PFSK-1 (cell line): Measurements from ENCODE around the gene BMAL1.

Experiments
- FOXP2 ChIP-seq: optimal IDR thresholded peaks from 2 replicates; pipeline ENCODE3; 2011; ENCODE audit warnings: borderline replicate concordance, control low read depth, inconsistent platforms; ENCODE audit not compliant: insufficient read depth; ENCODE audit errors: extremely low read length, extremely low read depth
- POLR2AphosphoS5 ChIP-seq: IDR thresholded peaks from 2 replicates; pipeline ENCODE4 v1.6.1; 2012; ENCODE audit warnings: low read depth, mild to moderate bottlenecking, control low read depth, low read length, moderate library complexity
- SIN3A ChIP-seq: IDR thresholded peaks from 2 replicates; pipeline ENCODE4 v1.6.1; 2012; ENCODE audit warnings: mild to moderate bottlenecking, low read length, moderate library complexity, borderline replicate concordance; ENCODE audit not compliant: insufficient read depth
- TAF1 ChIP-seq: IDR thresholded peaks from 2 replicates; pipeline ENCODE4 v1.6.1; 2012; ENCODE audit warnings: low read length, control low read depth, borderline replicate concordance; ENCODE audit not compliant: insufficient read depth
- TF ChIP-seq, protein P1 (sequence below), 2 experiments: IDR thresholded peaks; 2 replicates each; pipeline versions ENCODE4 v1.6.1 to v1.8.0; 2011 to 2012; ENCODE audit warnings: low read depth in 2 of 2, low read length in 2 of 2, control low read depth in 1 of 2, inconsistent platforms in 1 of 2, mild to moderate bottlenecking in 1 of 2, moderate library complexity in 1 of 2; ENCODE audit not compliant: insufficient read depth in 1 of 2

Gene BMAL1

DNA sequence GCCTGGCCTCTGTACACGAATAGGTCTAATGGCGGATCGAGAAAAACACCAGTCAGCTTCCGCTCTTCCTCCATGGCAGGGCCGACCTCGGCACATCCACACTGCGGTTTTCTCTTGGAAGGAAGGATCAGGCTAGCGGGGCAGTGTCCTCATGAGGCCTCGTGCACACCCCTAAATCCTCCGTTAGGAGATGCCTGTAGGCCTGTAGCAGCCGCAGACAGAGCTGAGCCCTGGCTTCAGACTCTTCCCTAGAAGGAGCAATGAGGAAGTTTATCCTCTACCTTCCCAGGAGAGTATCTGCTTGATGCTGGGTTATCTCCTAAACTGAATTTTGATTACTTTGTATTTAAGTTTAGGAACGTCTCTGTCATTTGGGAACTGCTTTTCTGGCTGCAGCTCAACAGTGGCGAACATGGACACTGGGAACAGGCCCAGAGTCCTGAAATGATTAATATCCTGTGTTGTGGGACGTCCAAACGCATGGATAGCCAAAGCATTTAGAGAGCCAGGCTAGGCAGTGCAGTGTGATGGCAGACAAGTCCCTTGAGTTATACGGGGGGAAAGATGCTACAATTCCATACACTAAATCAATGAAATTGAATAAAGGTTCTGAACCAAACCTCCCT is 16.5 kb upstream of the BMAL1 start:
- TF ChIP-seq FOXP2 (no peak), POLR2AphosphoS5 (no peak), TAF1 (no peak), SIN3A (no peak)
- TF ChIP-seq, protein P1, sequence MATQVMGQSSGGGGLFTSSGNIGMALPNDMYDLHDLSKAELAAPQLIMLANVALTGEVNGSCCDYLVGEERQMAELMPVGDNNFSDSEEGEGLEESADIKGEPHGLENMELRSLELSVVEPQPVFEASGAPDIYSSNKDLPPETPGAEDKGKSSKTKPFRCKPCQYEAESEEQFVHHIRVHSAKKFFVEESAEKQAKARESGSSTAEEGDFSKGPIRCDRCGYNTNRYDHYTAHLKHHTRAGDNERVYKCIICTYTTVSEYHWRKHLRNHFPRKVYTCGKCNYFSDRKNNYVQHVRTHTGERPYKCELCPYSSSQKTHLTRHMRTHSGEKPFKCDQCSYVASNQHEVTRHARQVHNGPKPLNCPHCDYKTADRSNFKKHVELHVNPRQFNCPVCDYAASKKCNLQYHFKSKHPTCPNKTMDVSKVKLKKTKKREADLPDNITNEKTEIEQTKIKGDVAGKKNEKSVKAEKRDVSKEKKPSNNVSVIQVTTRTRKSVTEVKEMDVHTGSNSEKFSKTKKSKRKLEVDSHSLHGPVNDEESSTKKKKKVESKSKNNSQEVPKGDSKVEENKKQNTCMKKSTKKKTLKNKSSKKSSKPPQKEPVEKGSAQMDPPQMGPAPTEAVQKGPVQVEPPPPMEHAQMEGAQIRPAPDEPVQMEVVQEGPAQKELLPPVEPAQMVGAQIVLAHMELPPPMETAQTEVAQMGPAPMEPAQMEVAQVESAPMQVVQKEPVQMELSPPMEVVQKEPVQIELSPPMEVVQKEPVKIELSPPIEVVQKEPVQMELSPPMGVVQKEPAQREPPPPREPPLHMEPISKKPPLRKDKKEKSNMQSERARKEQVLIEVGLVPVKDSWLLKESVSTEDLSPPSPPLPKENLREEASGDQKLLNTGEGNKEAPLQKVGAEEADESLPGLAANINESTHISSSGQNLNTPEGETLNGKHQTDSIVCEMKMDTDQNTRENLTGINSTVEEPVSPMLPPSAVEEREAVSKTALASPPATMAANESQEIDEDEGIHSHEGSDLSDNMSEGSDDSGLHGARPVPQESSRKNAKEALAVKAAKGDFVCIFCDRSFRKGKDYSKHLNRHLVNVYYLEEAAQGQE (IDR thresholded peaks at IDR 0.05; ENCODE audit: insufficient read depth in 1 of 2, low read depth in 2 of 2, low read length in 2 of 2): no peak

DNA sequence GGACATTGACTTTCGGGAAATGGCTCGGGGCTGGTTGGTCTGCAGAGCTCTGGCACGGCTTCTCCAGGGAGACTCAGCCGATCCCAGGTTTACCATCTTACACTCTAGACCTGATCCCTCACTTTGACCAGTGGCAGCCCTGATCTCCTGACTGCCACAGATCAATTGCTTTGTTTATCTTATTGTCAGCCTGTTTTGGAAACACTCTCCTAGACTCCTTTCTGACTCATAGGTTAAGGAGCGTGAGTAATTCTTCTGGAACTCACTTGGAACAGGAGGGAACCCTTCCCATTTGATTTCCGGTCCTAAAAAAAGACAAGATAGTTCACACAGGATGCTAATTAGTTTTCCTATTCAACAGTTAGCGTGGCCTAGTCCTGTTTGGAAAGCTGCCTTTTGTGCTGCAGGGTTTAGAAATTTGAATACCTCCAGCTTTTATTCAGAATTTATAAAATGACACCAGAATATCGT is 16.0 kb upstream of the BMAL1 start:
- TF ChIP-seq, protein P1 (IDR thresholded peaks at IDR 0.05; ENCODE audit: insufficient read depth in 1 of 2, low read depth in 2 of 2, low read length in 2 of 2): peak in 1 of 2 experiments; percentile 72; a peak in 1 of 4 replicates
- TF ChIP-seq POLR2AphosphoS5 (peak; percentile 37; the same call in 1 of the 2 replicates), SIN3A (0 out of 2 replicates have a peak, but pooled peaks have one; percentile 36), FOXP2 (no peak), TAF1 (no peak)

DNA sequence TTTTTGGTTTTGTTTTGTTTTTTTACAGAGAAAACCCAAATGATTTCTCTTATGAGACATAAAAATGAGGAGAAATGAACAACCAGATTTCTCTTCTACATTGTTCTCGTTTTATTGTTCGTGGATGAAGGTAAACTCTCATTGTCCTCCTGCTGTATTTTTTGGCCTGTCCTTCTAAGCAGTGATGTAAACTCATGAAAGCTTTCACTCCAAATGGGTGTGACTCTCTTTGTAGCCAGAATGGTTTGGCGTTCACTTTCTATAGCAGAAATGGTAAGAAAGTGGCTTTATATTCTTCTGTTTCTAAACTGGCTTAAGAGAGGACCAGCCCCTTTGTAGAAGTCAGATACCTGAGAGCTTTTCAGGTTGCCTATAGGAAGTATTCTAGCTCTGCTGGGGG is 15.5 kb upstream of the BMAL1 start:
- no peak for TF ChIP-seq FOXP2
- TF ChIP-seq, protein P1 (IDR thresholded peaks at IDR 0.05; ENCODE audit: insufficient read depth in 1 of 2, low read depth in 2 of 2, low read length in 2 of 2): no peak
- TF ChIP-seq SIN3A: no peak
- TF ChIP-seq POLR2AphosphoS5: no peak
- TF ChIP-seq TAF1: no peak

DNA sequence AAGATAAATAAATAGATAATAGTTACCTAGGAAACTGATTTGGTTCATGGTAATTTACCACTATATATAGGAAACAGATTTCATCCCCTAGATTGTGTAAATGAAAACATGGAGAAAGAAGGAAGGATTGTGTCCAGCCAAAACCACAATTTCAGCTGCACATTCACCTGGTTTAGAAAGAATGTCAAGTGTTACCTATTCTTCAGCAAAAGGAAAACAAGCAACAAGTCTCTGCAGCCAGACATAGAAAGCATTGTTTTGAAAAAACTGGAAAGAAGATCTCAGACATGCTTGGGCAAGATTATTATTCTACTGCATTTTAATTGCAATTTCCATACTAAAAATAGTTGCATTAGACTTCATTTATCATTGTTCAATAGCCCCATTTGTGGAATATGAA is 8.8 kb upstream of the BMAL1 start:
- TF ChIP-seq, protein P1 (IDR thresholded peaks at IDR 0.05; ENCODE audit: insufficient read depth in 1 of 2, low read depth in 2 of 2, low read length in 2 of 2): no peak
- no peak for TF ChIP-seq TAF1
- no peak for TF ChIP-seq FOXP2
- TF ChIP-seq SIN3A: no peak
- TF ChIP-seq POLR2AphosphoS5: no peak
